Vagina (tissue), 2 donors: ENCODE measurements around the gene THRAP3.

Experiments used
- POLR2A ChIP-seq, 2 donors: fragments of 450-650 bp; IDR thresholded peaks; one replicate each; pipeline ENCODE4 v1.6.1; 2017; ENCODE audit warnings: antibody characterized with exemption in 2 of 2, mild to moderate bottlenecking in 2 of 2, moderate library complexity in 2 of 2
- POLR2AphosphoS5 ChIP-seq, 2 donors: sonication (generic); formaldehyde crosslinking; IDR thresholded peaks; one replicate each; pipeline ENCODE4 v1.9.0; 2017; ENCODE audit warnings: antibody characterized with exemption in 2 of 2, mild to moderate bottlenecking in 2 of 2, low read depth in 1 of 2; ENCODE audit not compliant: insufficient read depth in 1 of 2
- TF ChIP-seq, protein P1 (sequence below), 3 experiments: fragments of 450-650 bp in 2 of 3; fragments of 200-600 bp in 1 of 3; sonication (generic) in 1 of 3; IDR thresholded peaks; one replicate each; pipeline ENCODE4 v1.5.1; 2017 to 2019; ENCODE audit warnings: antibody characterized with exemption in 3 of 3, mild to moderate bottlenecking in 2 of 3, moderate library complexity in 2 of 3

DNA sequence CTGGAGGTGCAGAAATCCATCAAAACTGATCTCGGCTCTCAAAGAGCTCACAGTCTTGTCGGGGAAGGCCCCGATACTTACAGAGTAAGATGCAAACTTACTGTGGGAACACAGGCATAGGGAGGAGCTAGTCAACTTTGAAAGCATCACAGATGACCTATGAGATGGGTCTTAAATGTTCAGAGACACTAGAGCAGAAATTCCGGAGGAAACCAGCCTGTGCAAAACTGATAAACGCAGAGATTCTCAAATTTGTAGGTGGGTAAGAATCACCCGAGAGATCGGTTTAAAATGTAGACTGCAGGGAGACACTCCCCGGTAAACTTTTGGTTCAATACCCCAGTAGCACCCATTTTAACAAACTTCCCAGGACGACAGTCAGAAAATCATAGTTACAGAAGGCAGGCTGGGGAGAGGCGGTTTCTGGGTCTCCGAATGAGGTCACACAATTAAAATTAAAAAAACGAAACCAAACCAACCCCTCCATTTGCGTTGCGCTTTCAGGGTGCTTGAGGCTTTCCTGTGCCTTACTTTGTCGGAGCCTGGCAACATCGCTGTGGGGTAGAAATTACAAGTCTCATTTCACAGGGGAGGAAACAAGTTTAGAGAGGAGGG lies 755 bp upstream of the THRAP3 start:
- TF ChIP-seq, protein P1, sequence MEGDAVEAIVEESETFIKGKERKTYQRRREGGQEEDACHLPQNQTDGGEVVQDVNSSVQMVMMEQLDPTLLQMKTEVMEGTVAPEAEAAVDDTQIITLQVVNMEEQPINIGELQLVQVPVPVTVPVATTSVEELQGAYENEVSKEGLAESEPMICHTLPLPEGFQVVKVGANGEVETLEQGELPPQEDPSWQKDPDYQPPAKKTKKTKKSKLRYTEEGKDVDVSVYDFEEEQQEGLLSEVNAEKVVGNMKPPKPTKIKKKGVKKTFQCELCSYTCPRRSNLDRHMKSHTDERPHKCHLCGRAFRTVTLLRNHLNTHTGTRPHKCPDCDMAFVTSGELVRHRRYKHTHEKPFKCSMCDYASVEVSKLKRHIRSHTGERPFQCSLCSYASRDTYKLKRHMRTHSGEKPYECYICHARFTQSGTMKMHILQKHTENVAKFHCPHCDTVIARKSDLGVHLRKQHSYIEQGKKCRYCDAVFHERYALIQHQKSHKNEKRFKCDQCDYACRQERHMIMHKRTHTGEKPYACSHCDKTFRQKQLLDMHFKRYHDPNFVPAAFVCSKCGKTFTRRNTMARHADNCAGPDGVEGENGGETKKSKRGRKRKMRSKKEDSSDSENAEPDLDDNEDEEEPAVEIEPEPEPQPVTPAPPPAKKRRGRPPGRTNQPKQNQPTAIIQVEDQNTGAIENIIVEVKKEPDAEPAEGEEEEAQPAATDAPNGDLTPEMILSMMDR (IDR thresholded peaks at IDR 0.05): no peak
- TF ChIP-seq POLR2AphosphoS5 (IDR thresholded peaks at IDR 0.05; ENCODE audit: insufficient read depth in 1 of 2, low read depth in 1 of 2) (no peak), POLR2A (IDR thresholded peaks at IDR 0.05) (no peak)
